BE2C (cell line): ENCODE measurements around the gene MRPL55.
A peak's percentile ranks its signal among the peaks of the same experiment; 100 is the strongest.

Experiments used
- DNase-seq: peaks from one replicate; pipeline ENCODE4 v3.0.0-alpha.2; 2020
- H3K27me3 ChIP-seq: fragments of 250-450 bp; sonication (Bioruptor Pico); 2 replicates; pipeline ENCODE4 v1.5.1; 2020; ENCODE audit warnings: mild to moderate bottlenecking
- H3K36me3 ChIP-seq: fragments of 250-450 bp; sonication (Bioruptor Pico); 2 replicates; pipeline ENCODE4 v1.5.1; 2020; ENCODE audit warnings: mild to moderate bottlenecking
- H3K4me1 ChIP-seq: fragments of 250-450 bp; sonication (Bioruptor Pico); 2 replicates; pipeline ENCODE4 v1.5.1; 2020
- H3K4me3 ChIP-seq: 2 replicates; pipeline ENCODE4 v1.5.1; 2011; ENCODE audit warnings: low read depth, low read length
- H3K9me3 ChIP-seq: fragments of 250-450 bp; sonication (Bioruptor Pico); 2 replicates; pipeline ENCODE4 v1.5.1; 2020
- TF ChIP-seq, protein P1 (sequence below): IDR thresholded peaks from 2 replicates; pipeline ENCODE4 v1.5.1; 2012; ENCODE audit warnings: mild to moderate bottlenecking, low read depth, low read length

The MRPL55 gene

DNA sequence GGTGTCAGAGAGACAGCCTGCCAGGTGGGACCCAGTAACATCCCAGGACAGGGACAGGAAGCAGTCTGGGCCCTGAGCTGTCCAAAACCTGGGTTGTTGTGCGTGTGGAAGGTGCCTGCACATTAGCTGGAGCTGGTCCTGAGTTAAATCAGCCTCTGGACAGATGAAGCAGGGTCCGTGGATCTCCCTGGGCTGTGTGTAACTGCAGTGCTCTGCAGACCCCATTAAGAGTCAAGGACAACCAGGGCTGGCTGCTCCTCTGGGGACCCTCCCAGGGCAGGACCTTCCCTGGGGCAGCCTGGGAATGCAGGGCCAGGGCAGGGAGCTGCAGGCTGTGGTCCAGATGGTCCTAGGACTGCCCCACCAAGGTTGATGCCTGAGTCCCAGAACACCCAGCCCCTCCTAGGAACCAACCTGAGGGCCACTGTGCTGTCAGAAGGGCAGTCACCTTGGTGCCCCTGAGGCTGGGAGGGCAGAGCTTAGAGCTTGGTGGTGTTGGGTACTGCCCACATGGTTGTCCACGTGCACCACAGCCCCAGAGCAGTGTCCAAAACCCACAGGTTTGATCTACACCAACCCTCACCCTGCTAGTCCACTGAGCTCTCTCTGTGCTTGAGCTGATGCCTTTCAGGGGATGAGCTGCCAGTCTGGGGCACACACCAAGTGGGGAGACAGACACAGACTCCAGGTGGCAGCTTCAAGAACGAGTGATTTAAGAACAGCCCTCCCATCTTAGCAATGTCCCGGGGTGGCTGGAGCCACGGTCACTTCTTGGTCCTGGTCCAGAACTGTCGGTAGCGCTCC is 2.9 kb downstream of the MRPL55 start:
- Histone ChIP-seq H3K27me3 (no peaks in the 10 kb centered on the region), H3K4me1 (no peaks in the 10 kb centered on the region), H3K4me3 (no peak overlapping the region), H3K36me3 (peaks cover 14% of the 10 kb centered on the region), H3K9me3 (no peaks in the 10 kb centered on the region)
- DNase-seq = no peak
- TF ChIP-seq, protein P1, sequence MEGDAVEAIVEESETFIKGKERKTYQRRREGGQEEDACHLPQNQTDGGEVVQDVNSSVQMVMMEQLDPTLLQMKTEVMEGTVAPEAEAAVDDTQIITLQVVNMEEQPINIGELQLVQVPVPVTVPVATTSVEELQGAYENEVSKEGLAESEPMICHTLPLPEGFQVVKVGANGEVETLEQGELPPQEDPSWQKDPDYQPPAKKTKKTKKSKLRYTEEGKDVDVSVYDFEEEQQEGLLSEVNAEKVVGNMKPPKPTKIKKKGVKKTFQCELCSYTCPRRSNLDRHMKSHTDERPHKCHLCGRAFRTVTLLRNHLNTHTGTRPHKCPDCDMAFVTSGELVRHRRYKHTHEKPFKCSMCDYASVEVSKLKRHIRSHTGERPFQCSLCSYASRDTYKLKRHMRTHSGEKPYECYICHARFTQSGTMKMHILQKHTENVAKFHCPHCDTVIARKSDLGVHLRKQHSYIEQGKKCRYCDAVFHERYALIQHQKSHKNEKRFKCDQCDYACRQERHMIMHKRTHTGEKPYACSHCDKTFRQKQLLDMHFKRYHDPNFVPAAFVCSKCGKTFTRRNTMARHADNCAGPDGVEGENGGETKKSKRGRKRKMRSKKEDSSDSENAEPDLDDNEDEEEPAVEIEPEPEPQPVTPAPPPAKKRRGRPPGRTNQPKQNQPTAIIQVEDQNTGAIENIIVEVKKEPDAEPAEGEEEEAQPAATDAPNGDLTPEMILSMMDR = no peak

DNA sequence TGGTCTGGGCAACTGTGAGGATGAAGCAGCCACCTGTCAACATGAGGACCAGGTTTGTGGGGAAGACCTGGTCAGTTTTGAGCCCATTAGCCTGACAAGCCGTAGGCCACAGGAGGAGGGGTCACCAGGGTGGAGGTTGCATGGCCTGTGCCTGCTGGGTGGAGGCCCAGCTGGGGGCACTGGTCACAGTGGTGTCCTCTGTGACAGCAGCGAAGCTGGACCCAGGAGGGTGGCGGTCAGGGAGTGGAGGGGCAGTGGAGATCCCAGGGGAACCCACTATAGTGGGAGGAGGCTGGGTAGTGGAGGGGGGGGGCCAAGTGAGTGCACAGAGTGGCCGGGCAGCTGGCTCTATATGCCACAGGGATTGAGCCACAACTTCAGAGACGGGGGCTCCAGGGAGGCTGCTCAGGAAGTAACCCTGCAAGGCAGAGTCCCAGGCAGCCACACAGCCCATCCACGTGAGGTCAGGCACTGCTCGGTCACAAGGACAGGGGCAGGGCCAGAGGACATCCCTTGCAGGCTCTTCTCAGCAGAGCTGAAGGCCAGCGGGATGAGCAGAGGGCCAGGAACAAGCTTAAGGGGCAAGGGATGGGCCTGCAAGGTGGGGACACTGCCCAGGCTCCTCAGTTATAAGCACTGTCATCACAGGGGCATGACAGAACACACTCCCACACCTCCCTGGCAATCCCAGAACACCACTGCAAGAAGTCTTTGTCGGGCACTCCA is 3.7 kb downstream of the MRPL55 start:
- Histone ChIP-seq H3K27me3 (no peaks in the 10 kb centered on the region), H3K4me1 (no peaks in the 10 kb centered on the region), H3K36me3 (peaks cover 17% of the 10 kb centered on the region), H3K4me3 (no peak overlapping the region), H3K9me3 (no peaks in the 10 kb centered on the region)
- no peak for DNase-seq
- TF ChIP-seq, protein P1 = no peak

DNA sequence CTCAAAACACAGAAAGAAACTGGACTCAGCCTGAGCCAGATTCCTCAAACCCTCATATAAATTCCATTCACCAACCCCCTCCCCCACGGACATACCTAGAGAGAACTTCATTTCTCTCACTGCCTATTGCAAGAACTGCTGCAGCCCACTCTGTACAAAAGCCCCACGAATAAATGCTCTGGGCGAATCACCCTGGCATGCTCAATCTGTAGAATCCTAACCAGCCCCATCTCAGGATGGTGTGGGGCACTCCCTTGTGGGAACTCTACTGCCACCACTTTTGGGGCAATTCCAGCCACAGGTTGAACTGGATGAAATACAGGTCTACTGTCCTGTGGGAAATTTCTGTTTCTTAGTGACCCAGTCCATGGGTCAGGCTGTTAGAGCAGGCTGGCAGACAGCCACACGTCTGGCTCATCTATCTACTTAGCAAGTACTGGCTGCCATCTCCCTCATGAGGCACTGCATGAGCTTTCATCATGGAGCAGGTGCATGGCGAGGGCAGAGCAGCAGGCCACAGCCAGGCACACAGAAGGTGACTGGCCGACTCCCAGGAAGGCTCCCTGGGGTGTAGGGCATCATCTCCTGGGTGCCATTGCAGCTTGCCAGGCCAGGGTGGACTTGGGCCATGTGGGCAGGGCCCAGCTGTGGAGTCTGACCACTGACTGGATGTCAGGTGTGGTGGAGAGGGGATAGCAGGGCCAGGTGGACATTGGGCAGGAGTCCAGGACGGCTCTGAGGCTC is 4.4 kb downstream of the MRPL55 start:
- Histone ChIP-seq H3K27me3 (no peaks in the 10 kb centered on the region), H3K4me1 (no peaks in the 10 kb centered on the region), H3K4me3 (no peak overlapping the region), H3K9me3 (no peaks in the 10 kb centered on the region), H3K36me3 (peaks cover 25% of the 10 kb centered on the region)
- TF ChIP-seq, protein P1 = no peak
- no peak for DNase-seq

DNA sequence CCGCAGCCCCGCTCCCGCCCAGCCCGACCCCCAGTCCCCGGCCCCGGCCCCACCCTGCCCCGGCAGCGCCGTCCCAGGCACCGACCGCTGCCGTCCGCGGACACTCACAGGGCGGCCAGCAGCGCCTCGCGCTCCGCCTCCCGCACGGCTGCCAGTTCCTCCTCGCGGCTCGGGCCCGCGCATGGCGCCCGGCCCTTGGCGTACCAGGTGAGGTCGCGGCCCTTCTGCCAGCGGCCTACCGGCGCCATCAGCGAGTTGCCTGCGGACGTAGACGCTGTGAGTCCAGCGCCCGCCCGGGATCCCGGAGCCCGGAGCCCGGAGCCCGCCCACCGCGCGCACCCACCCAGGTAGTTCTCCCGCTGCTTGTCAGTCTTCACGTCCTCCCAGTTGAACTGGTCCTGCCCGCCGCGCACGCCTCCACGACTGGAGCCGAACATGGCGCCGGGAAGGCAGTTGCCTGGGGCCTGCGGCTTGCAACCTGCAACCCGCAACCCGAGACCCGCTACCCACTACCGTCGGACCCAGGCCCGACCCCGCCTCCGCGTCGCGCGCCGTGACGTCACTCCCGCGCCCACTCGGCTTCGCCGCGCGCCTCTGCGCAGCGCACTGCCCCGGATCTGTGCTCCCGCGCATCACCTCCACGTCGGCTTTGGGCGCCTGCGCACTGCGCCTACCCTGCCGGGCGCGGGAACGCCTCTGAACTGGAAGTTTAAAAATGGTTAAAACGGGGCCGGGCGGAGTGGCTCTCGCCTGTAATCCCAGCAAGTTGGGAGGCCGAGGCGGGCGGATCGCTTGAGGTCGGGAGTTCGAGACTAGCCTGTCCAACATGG is 6.1 kb downstream of the MRPL55 start, which contains the start of gene C1orf35:
C1orf35 (minus strand) TSS at position 535 of the 830 bp plus-strand sequence; CDS start at position 437, 98 bp downstream.
- TF ChIP-seq, protein P1 = no peak
- Histone ChIP-seq H3K4me1 (no peaks in the 10 kb centered on the region), H3K4me3 (peak within 1 kb of the TSS; percentile 68), H3K27me3 (no peaks in the 10 kb centered on the region), H3K9me3 (no peaks in the 10 kb centered on the region), H3K36me3 (peaks cover 35% of the 10 kb centered on the region)
- DNase-seq = peak; percentile 97

DNA sequence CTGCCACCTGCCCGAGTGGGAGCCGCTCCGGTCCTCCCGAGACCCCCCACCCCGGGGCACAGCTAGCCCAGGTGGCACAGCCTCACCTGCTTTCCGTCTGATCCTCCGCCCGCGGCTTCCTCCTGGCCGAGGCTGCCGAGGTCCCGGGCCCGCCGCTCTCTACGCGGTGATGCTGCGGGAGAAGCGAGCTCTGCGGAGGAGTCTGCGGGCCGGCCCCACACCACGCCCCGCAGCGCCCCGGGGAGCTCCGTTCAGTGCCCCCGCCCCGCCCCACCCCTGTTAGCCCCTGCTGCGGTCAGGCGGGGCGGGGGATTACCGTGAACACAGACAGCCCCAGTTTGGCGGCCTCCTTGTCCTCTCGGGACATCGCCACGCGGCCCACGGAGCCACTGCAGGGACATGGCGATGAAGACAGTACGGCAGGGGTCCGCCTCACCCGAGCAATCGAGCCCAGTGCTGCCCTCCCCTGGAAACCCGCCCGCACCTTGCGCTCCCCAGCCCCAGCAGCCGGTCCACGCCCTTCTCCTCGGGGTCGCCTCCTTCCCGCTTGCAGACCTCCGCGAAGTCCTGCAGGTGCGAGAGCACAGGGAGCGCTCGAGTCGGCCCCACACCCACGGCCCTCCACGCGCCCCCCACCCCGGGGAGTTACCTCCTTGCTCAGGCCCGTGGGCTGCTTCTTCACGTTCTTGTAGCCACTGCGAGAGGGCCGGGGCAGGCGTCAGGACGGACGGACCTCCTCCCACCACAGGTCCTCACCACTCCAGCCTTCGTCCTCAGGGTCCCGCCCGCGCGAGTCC is 6.9 kb downstream of the MRPL55 start:
- H3K4me3 ChIP-seq = peak overlapping the region; percentile 68
- peak; percentile 71 for DNase-seq
- no peaks in the 10 kb centered on the region for H3K27me3 ChIP-seq
- TF ChIP-seq, protein P1 = peak; percentile 31; the same call in 1 of the 2 replicates
- no peaks in the 10 kb centered on the region for H3K9me3 ChIP-seq
- peaks cover 38% of the 10 kb centered on the region for H3K36me3 ChIP-seq
- H3K4me1 ChIP-seq = no peaks in the 10 kb centered on the region
